H7 (cell line): Measurements from ENCODE around the gene HP1BP3. TPM values are rescaled to one million over a fixed set of nuclear protein-coding genes. Genes with fewer than 3 reads are reported as not detected.

Source experiments
- total RNA-seq: library from RNA; depleted of rRNA; stranded (reverse); fragments of >200 nt; shearing (Covaris generic); gene quantifications from 2 replicates; pipeline ENCODE4 v1.2.3, GENCODE V29; 2014; rRNA removed

Gene HP1BP3
- total RNA-seq, 1 experiment from 2014 or later: 119 TPM

Other genes starting within 250 kb of the HP1BP3 start
- gene FAM43B, start 234.7 kb downstream of the HP1BP3 start, total RNA-seq: 4.1 and 6.1 TPM in 2 replicates
- gene CDA, start 198.2 kb downstream of the HP1BP3 start, total RNA-seq: 37.1 and 39.4 TPM in 2 replicates
- 158 and 161 TPM in 2 replicates for gene PINK1, start 153.8 kb downstream of the HP1BP3 start, total RNA-seq
- 554 and 563 TPM in 2 replicates for gene DDOST, start 125.9 kb downstream of the HP1BP3 start, total RNA-seq
- 3.5 and 10.1 TPM in 2 replicates for gene KIF17, start 69.3 kb downstream of the HP1BP3 start, total RNA-seq
- gene SH2D5, start 54.6 kb downstream of the HP1BP3 start, total RNA-seq: 8.3 and 9.0 TPM in 2 replicates